Activated naive CD8-positive, alpha-beta T cell (primary cell): ENCODE data around the gene SEPTIN3.

ENCODE experiments used
- H3K27ac Mint-ChIP-seq: one replicate; pipeline ENCODE4 v1.8.0; 2021; ENCODE audit warnings: mixed read lengths
- H3K27me3 Mint-ChIP-seq: one replicate; pipeline ENCODE4 v1.8.0; 2021; ENCODE audit warnings: mixed read lengths
- H3K36me3 Mint-ChIP-seq: one replicate; pipeline ENCODE4 v1.8.0; 2021; ENCODE audit warnings: mixed read lengths
- H3K4me1 Mint-ChIP-seq: one replicate; pipeline ENCODE4 v1.8.0; 2021; ENCODE audit warnings: low read depth, mixed read lengths
- H3K4me3 Mint-ChIP-seq: one replicate; pipeline ENCODE4 v1.8.0; 2021; ENCODE audit warnings: mild to moderate bottlenecking, mixed read lengths
- H3K9me3 Mint-ChIP-seq: one replicate; pipeline ENCODE4 v1.8.0; 2021; ENCODE audit warnings: low read depth, mixed read lengths

SEPTIN3 gene

GRCh38 chr22:42010778-42011177 lies 41.5 kb downstream of the SEPTIN3 start:
- H3K27me3 Mint-ChIP-seq = peaks cover 7% of the 10 kb centered on the region
- H3K9me3 Mint-ChIP-seq = peaks cover 10% of the 10 kb centered on the region
- no peak overlapping the region for H3K27ac Mint-ChIP-seq
- peaks cover 9% of the 10 kb centered on the region for H3K36me3 Mint-ChIP-seq
- no peaks in the 10 kb centered on the region for H3K4me1 Mint-ChIP-seq
- H3K4me3 Mint-ChIP-seq = no peak overlapping the region

GRCh38 chr22:42013385-42013784 lies 44.1 kb downstream of the SEPTIN3 start:
- H3K27ac Mint-ChIP-seq = no peak overlapping the region
- no peaks in the 10 kb centered on the region for H3K4me1 Mint-ChIP-seq
- H3K4me3 Mint-ChIP-seq = no peak overlapping the region
- peaks cover 14% of the 10 kb centered on the region for H3K36me3 Mint-ChIP-seq
- peaks cover 13% of the 10 kb centered on the region for H3K27me3 Mint-ChIP-seq
- peaks cover 10% of the 10 kb centered on the region for H3K9me3 Mint-ChIP-seq

- Mint-ChIP-seq H3K4me1 (no peaks in the 10 kb centered on the region), H3K27me3 (peaks cover 11% of the 10 kb centered on the region), H3K36me3 (peaks cover 8% of the 10 kb centered on the region), H3K27ac (no peak overlapping the region), H3K4me3 (no peak overlapping the region), H3K9me3 (no peaks in the 10 kb centered on the region)
These were observed 46.9 kb downstream of the SEPTIN3 start for GRCh38 chr22:42016111-42016510.

GRCh38 chr22:42018224-42018623 lies 49.0 kb downstream of the SEPTIN3 start:
- Mint-ChIP-seq H3K4me1 (peaks cover 8% of the 10 kb centered on the region), H3K36me3 (peaks cover 8% of the 10 kb centered on the region), H3K27ac (no peak overlapping the region), H3K9me3 (no peaks in the 10 kb centered on the region), H3K27me3 (peaks cover 11% of the 10 kb centered on the region), H3K4me3 (no peak overlapping the region)
